Measurements from ENCODE around the gene SDC1.
"Not testable (repeated sequence)": the region's sequence is repeated elsewhere in the genome, so short reads cannot be mapped to it uniquely, and the experiment has no call there.

DNA sequence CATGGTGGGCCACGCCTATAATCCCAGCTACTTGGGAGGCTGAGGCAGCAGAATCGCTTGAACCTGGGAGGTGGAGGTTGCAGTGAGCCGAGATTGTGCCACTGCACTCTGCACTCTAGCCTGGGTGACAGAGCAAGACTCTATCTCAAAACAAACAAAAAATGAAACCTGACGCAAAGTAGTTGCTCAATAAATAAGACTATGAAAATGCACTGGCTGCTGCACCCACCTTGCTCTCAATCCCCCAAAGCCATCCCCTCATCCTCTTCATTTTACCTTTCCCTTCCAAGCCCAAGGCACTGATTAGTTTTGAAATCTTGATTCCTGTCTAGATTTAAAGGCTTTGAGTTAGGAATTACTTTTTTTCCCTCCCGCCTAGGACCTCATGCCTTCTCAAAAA, 18.7 kb upstream of the SDC1 start:
- TF ChIP-seq CREB1 (IDR thresholded peaks at IDR 0.05); CTCF (IDR thresholded peaks at IDR 0.05; ENCODE audit: control extremely low read depth in 1 of 3, insufficient read depth in 1 of 3, low read depth in 1 of 3, low read length in 3 of 3); EZH2 (IDR thresholded peaks at IDR 0.05; ENCODE audit: low read depth, low read length, severe bottlenecking): not testable (repeated sequence)
